ENCODE data around the gene KRT83. TPM values are rescaled to one million over a fixed set of nuclear protein-coding genes. Genes with fewer than 3 reads are reported as not detected.

The KRT83 gene
- total RNA-seq, 1 experiment from 2014 or later = 12.2 TPM

DNA sequence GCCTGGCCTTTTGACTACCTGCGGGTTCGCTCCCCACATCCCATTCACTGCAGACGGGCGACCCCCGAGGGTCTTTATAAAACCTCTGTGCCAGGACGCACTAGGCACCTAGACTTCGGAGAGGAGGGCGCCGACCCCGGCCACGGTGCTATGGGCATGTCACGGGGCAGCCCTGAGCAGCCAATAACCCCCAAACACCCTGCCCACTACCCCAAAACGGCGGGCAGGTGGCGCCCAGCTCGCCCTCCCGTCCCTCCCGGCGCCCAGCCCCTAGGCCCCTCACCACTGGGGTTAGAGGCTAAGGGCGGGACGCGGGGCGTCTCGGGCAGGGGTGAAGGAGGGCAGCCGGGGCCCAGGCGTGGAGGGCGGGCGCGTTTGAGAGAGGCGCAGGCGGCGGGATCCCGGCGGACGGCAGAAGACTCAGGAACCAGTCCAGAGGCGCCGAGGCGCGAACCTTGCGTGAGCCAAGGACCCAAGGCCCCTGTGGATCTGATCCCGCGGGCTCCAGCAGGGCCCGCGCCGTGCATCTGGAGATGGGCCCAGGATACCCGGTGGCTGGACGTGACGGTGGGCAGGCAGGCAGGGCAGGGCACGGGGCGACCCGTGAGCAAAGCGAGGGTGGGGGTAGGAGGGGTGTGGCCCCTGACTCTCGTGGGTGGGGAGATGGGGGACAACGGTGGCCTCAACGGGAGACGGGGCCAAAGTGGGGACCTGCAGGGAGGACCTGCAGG is 35.0 kb upstream of the KRT83 start:
- no TSS peak for BruUV-seq (replicated peaks)
- ChIA-PET CTCF (interaction anchor here (0.7 to 1.3 kb wide), 2 partner anchors 9 to 24 kb away, joined by 3 to 4 read pairs; no protein-coding TSS in a partner anchor), POLR2A (interaction anchor here (0.7 kb wide), 1 partner anchor 38 kb away, joined by 4 read pairs; no protein-coding TSS in a partner anchor)
- no peaks in the 10 kb centered on the region for H3K36me3 Mint-ChIP-seq (ENCODE audit: insufficient read depth, unreplicated experiment)
- peaks cover 30% of the 10 kb centered on the region for H3K27me3 Mint-ChIP-seq (ENCODE audit: insufficient read depth, unreplicated experiment)
- intact Hi-C loops (cut with micrococcal nuclease) = no loop called here
- no peaks in the 10 kb centered on the region for H3K4me1 Mint-ChIP-seq (ENCODE audit: insufficient read depth, unreplicated experiment)
- no peak for DNase-seq (ENCODE audit: unreplicated experiment)
- H3K27ac Mint-ChIP-seq (ENCODE audit: low read depth, unreplicated experiment) = no peak overlapping the region
- no peaks in the 10 kb centered on the region for H3K9me3 Mint-ChIP-seq (ENCODE audit: unreplicated experiment)
- no peak for TF ChIP-seq CTCF (IDR thresholded peaks at IDR 0.05; ENCODE audit: unreplicated experiment)
- no peak overlapping the region for H3K4me3 Mint-ChIP-seq (ENCODE audit: unreplicated experiment)

DNA sequence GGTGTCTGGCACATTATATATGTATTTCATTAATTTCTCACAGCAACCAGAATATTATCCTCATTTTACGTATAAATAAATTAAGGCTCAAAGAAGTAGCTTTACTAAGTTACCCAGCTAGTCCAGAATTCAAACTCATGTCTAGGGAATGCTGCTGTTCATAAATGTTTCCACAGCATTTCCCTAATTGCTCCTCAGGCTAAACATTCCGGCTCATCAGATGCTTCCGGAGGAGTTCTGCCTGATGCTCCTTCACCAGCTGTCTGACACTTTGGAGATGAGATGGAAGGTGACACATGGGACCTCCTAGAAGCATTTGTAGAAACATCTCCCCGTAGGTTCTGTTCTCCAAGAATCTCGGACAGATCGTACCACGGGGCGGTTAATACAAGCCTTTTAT is 34.0 kb upstream of the KRT83 start:
- no peak overlapping the region for H3K4me3 Mint-ChIP-seq (ENCODE audit: unreplicated experiment)
- CTCF ChIA-PET = interaction anchor here (0.5 to 1.3 kb wide), 5 partner anchors 8 to 636 kb away, joined by 3 to 4 read pairs (median 4); no protein-coding TSS in a partner anchor
- POLR2A ChIA-PET = no interaction called here
- H3K27ac Mint-ChIP-seq (ENCODE audit: low read depth, unreplicated experiment) = no peak overlapping the region
- DNase-seq (ENCODE audit: unreplicated experiment) = no peak
- no peaks in the 10 kb centered on the region for H3K9me3 Mint-ChIP-seq (ENCODE audit: unreplicated experiment)
- H3K36me3 Mint-ChIP-seq (ENCODE audit: insufficient read depth, unreplicated experiment) = no peaks in the 10 kb centered on the region
- BruUV-seq (replicated peaks) = no TSS peak
- TF ChIP-seq CTCF (IDR thresholded peaks at IDR 0.05; ENCODE audit: unreplicated experiment) = no peak
- H3K27me3 Mint-ChIP-seq (ENCODE audit: insufficient read depth, unreplicated experiment) = peaks cover 30% of the 10 kb centered on the region
- intact Hi-C loops (cut with micrococcal nuclease) = no loop called here
- no peaks in the 10 kb centered on the region for H3K4me1 Mint-ChIP-seq (ENCODE audit: insufficient read depth, unreplicated experiment)

DNA sequence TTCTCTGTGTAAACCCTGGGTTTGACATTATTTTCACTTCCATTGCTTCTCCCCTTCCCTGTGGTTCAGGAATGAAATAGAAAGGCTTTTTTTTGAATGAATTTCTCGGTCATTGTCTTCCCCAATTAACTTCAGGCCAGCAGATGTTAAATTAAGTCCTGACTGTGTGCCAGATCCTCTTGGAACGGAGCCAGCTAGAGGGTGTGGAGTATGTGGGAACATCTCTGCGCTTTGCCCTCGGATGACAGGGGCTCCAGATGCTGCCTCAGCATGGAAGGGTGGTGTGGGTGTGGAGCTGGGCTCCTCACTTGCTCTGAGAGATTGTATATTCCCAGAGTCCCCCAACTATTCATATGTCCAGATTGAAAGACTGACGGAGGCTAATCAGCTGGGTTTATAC is 33.0 kb upstream of the KRT83 start:
- intact Hi-C loops (cut with micrococcal nuclease) = no loop called here
- no peaks in the 10 kb centered on the region for H3K9me3 Mint-ChIP-seq (ENCODE audit: unreplicated experiment)
- no peak for TF ChIP-seq CTCF (IDR thresholded peaks at IDR 0.05; ENCODE audit: unreplicated experiment)
- H3K4me1 Mint-ChIP-seq (ENCODE audit: insufficient read depth, unreplicated experiment) = peaks cover 3% of the 10 kb centered on the region
- no peak overlapping the region for H3K4me3 Mint-ChIP-seq (ENCODE audit: unreplicated experiment)
- H3K36me3 Mint-ChIP-seq (ENCODE audit: insufficient read depth, unreplicated experiment) = no peaks in the 10 kb centered on the region
- CTCF ChIA-PET = interaction anchor here (0.7 to 0.8 kb wide), 2 partner anchors 27 to 626 kb away, joined by 4 to 6 read pairs; no protein-coding TSS in a partner anchor
- peaks cover 30% of the 10 kb centered on the region for H3K27me3 Mint-ChIP-seq (ENCODE audit: insufficient read depth, unreplicated experiment)
- POLR2A ChIA-PET = no interaction called here
- DNase-seq (ENCODE audit: unreplicated experiment) = peak; percentile 20
- BruUV-seq (replicated peaks) = no TSS peak
- H3K27ac Mint-ChIP-seq (ENCODE audit: low read depth, unreplicated experiment) = no peak overlapping the region

- TF ChIP-seq CTCF (IDR thresholded peaks at IDR 0.05; ENCODE audit: unreplicated experiment) = no peak
- no peaks in the 10 kb centered on the region for H3K36me3 Mint-ChIP-seq (ENCODE audit: insufficient read depth, unreplicated experiment)
- BruUV-seq (replicated peaks) = no TSS peak
- DNase-seq (ENCODE audit: unreplicated experiment) = no peak
- intact Hi-C loops (cut with micrococcal nuclease) = no loop called here
- CTCF ChIA-PET = interaction anchor here (0.8 to 1.3 kb wide), 2 partner anchors 196 to 626 kb away, joined by 4 read pairs; no protein-coding TSS in a partner anchor
- peaks cover 30% of the 10 kb centered on the region for H3K27me3 Mint-ChIP-seq (ENCODE audit: insufficient read depth, unreplicated experiment)
- H3K4me1 Mint-ChIP-seq (ENCODE audit: insufficient read depth, unreplicated experiment) = peaks cover 7% of the 10 kb centered on the region
- H3K27ac Mint-ChIP-seq (ENCODE audit: low read depth, unreplicated experiment) = no peak overlapping the region
- POLR2A ChIA-PET = no interaction called here
- H3K9me3 Mint-ChIP-seq (ENCODE audit: unreplicated experiment) = no peaks in the 10 kb centered on the region
- no peak overlapping the region for H3K4me3 Mint-ChIP-seq (ENCODE audit: unreplicated experiment)
These were observed 32.6 kb upstream of the KRT83 start for GRCh38 chr12:52353766-52354165.

All from MCF 10A (cell line).